Activated T-cell treated with anti-CD3 and anti-CD28 coated beads, Interleukin-2, amount 50 U/mL, for 4 hours (primary cell): ENCODE results near the gene RARS2. TPM values are rescaled to one million over a fixed set of nuclear protein-coding genes. Genes with fewer than 3 reads are reported as not detected.
A peak's percentile ranks its signal among the peaks of the same experiment; 100 is the strongest.
"Not testable (repeated sequence)": the region's sequence is repeated elsewhere in the genome, so short reads cannot be mapped to it uniquely, and the experiment has no call there.

Experiments
- ATAC-seq, 2 donors: fragments of 200-7000 bp; cut with Tn5 transposase; one replicate each; pipeline ENCODE4 v1.10.0; 2021
- DNase-seq: peaks from one replicate; pipeline ENCODE4 v3.0.0-alpha.2; 2020
- H3K27me3 Mint-ChIP-seq: one replicate; pipeline ENCODE4 v1.8.0; 2021; ENCODE audit warnings: low read depth, mixed read lengths
- H3K36me3 Mint-ChIP-seq: one replicate; pipeline ENCODE4 v1.8.0; 2022; ENCODE audit warnings: mixed read lengths; ENCODE audit not compliant: insufficient read depth
- H3K4me1 Mint-ChIP-seq: one replicate; pipeline ENCODE4 v1.8.0; 2021; ENCODE audit warnings: low read depth, mixed read lengths
- H3K4me3 Mint-ChIP-seq: one replicate; pipeline ENCODE4 v1.8.0; 2021; ENCODE audit warnings: mild to moderate bottlenecking, moderate library complexity, mixed read lengths
- H3K9me3 Mint-ChIP-seq: one replicate; pipeline ENCODE4 v1.8.0; 2021; ENCODE audit warnings: mixed read lengths
- total RNA-seq, 3 donors: library from RNA; stranded (reverse); gene quantifications; one replicate each; pipeline ENCODE4 v1.2.1, GENCODE V29; 2021

Gene RARS2
- 10 to 100 TPM; 16.8 to 20.9 (median 19.6) TPM for total RNA-seq

GRCh38 chr6:87589693-87590416 lies at the start of gene RARS2, which contains the start of gene ORC3:
RARS2 (minus strand) TSS chr6:87589987; CDS start chr6:87589957, 30 bp downstream.
ORC3 (plus strand) TSS chr6:87590135; CDS start chr6:87590169, 34 bp downstream.
- peak; percentile 89 for DNase-seq
- no peaks in the 10 kb centered on the region for H3K9me3 Mint-ChIP-seq
- peaks cover 57% of the 10 kb centered on the region for H3K4me1 Mint-ChIP-seq
- peak; percentile 99 to 100 for ATAC-seq
- peak within 1 kb of the TSS; percentile 98 for H3K4me3 Mint-ChIP-seq
- peaks cover 9% of the 10 kb centered on the region for H3K36me3 Mint-ChIP-seq
- H3K27me3 Mint-ChIP-seq = no peaks in the 10 kb centered on the region

- Mint-ChIP-seq H3K36me3 (peaks cover 20% of the 10 kb centered on the region), H3K4me1 (peaks cover 2% of the 10 kb centered on the region), H3K9me3 (no peaks in the 10 kb centered on the region), H3K27me3 (no peaks in the 10 kb centered on the region), H3K4me3 (no peak overlapping the region)
- ATAC-seq (no peak), DNase-seq (no peak)
Observed at GRCh38 chr6:87639373-87639772, 49.6 kb upstream of the RARS2 start.

- Mint-ChIP-seq H3K4me3 (no peak overlapping the region), H3K4me1 (no peaks in the 10 kb centered on the region), H3K9me3 (no peaks in the 10 kb centered on the region), H3K27me3 (no peaks in the 10 kb centered on the region), H3K36me3 (peaks cover 25% of the 10 kb centered on the region)
- no peak for DNase-seq
- ATAC-seq = no peak
Observed at GRCh38 chr6:87637106-87637505, 47.3 kb upstream of the RARS2 start.

GRCh38 chr6:87636315-87636714 lies 46.5 kb upstream of the RARS2 start:
- Mint-ChIP-seq H3K27me3 (no peaks in the 10 kb centered on the region), H3K36me3 (peaks cover 25% of the 10 kb centered on the region), H3K9me3 (no peaks in the 10 kb centered on the region), H3K4me1 (no peaks in the 10 kb centered on the region), H3K4me3 (no peak overlapping the region)
- no peak for ATAC-seq
- no peak for DNase-seq

GRCh38 chr6:87633851-87634250 lies 44.1 kb upstream of the RARS2 start:
- no peaks in the 10 kb centered on the region for H3K9me3 Mint-ChIP-seq
- H3K4me3 Mint-ChIP-seq = no peak overlapping the region
- no peaks in the 10 kb centered on the region for H3K4me1 Mint-ChIP-seq
- H3K36me3 Mint-ChIP-seq = peaks cover 24% of the 10 kb centered on the region
- H3K27me3 Mint-ChIP-seq = no peaks in the 10 kb centered on the region
- no peak for ATAC-seq
- no peak for DNase-seq

- no peak overlapping the region for H3K4me3 Mint-ChIP-seq
- no peaks in the 10 kb centered on the region for H3K27me3 Mint-ChIP-seq
- no peaks in the 10 kb centered on the region for H3K4me1 Mint-ChIP-seq
- ATAC-seq (no peak), DNase-seq (no peak)
- H3K36me3 Mint-ChIP-seq = peaks cover 25% of the 10 kb centered on the region
- H3K9me3 Mint-ChIP-seq = no peaks in the 10 kb centered on the region
Observed at GRCh38 chr6:87630746-87631145, 41.0 kb upstream of the RARS2 start.

GRCh38 chr6:87628881-87629280 lies 39.1 kb upstream of the RARS2 start:
- Mint-ChIP-seq H3K4me3 (no peak overlapping the region), H3K27me3 (no peaks in the 10 kb centered on the region), H3K9me3 (no peaks in the 10 kb centered on the region), H3K36me3 (peaks cover 29% of the 10 kb centered on the region), H3K4me1 (no peaks in the 10 kb centered on the region)
- no peak for DNase-seq
- ATAC-seq = no peak

- Mint-ChIP-seq H3K4me3 (no peak overlapping the region), H3K36me3 (peaks cover 31% of the 10 kb centered on the region), H3K27me3 (no peaks in the 10 kb centered on the region), H3K4me1 (no peaks in the 10 kb centered on the region), H3K9me3 (no peaks in the 10 kb centered on the region)
- ATAC-seq (no peak), DNase-seq (no peak)
Observed at GRCh38 chr6:87628424-87628823, 38.6 kb upstream of the RARS2 start.

- Mint-ChIP-seq H3K36me3 (peaks cover 41% of the 10 kb centered on the region), H3K9me3 (no peaks in the 10 kb centered on the region), H3K27me3 (no peaks in the 10 kb centered on the region), H3K4me3 (no peak overlapping the region), H3K4me1 (no peaks in the 10 kb centered on the region)
- ATAC-seq (no peak), DNase-seq (no peak)
Observed at GRCh38 chr6:87623248-87623647, 33.5 kb upstream of the RARS2 start.

- H3K36me3 Mint-ChIP-seq = peaks cover 39% of the 10 kb centered on the region
- no peaks in the 10 kb centered on the region for H3K9me3 Mint-ChIP-seq
Observed at GRCh38 chr6:87618531-87618930, 28.7 kb upstream of the RARS2 start.

GRCh38 chr6:87617405-87617804 lies 27.6 kb upstream of the RARS2 start:
- DNase-seq (no peak), ATAC-seq (no peak)
- Mint-ChIP-seq H3K36me3 (peaks cover 44% of the 10 kb centered on the region), H3K4me1 (no peaks in the 10 kb centered on the region), H3K4me3 (no peak overlapping the region), H3K27me3 (no peaks in the 10 kb centered on the region), H3K9me3 (no peaks in the 10 kb centered on the region)

More at GRCh38 chr6:87618531-87618930, 28.7 kb upstream of the RARS2 start:
- no peaks in the 10 kb centered on the region for H3K4me1 Mint-ChIP-seq
- no peak overlapping the region for H3K4me3 Mint-ChIP-seq
- ATAC-seq = no peak
- DNase-seq = no peak
- H3K27me3 Mint-ChIP-seq = no peaks in the 10 kb centered on the region

GRCh38 chr6:87613018-87613417 lies 23.2 kb upstream of the RARS2 start:
- H3K27me3 Mint-ChIP-seq = not testable (repeated sequence)

GRCh38 chr6:87608802-87609201 lies 19.0 kb upstream of the RARS2 start:
- no peak overlapping the region for H3K4me3 Mint-ChIP-seq
- ATAC-seq = no peak
- no peaks in the 10 kb centered on the region for H3K27me3 Mint-ChIP-seq
- DNase-seq = no peak
- H3K9me3 Mint-ChIP-seq = no peaks in the 10 kb centered on the region
- peaks cover 29% of the 10 kb centered on the region for H3K36me3 Mint-ChIP-seq
- no peaks in the 10 kb centered on the region for H3K4me1 Mint-ChIP-seq

More at GRCh38 chr6:87613018-87613417, 23.2 kb upstream of the RARS2 start:
- H3K9me3 Mint-ChIP-seq, H3K4me3 Mint-ChIP-seq, H3K4me1 Mint-ChIP-seq, DNase-seq, ATAC-seq: not testable (repeated sequence)
- H3K36me3 Mint-ChIP-seq = peaks cover 36% of the 10 kb centered on the region

- Mint-ChIP-seq H3K4me1 (no peaks in the 10 kb centered on the region), H3K36me3 (peaks cover 17% of the 10 kb centered on the region), H3K4me3 (no peak overlapping the region), H3K27me3 (no peaks in the 10 kb centered on the region), H3K9me3 (no peaks in the 10 kb centered on the region)
- no peak for ATAC-seq
- no peak for DNase-seq
Observed at GRCh38 chr6:87606199-87606598, 16.4 kb upstream of the RARS2 start.

- Mint-ChIP-seq H3K36me3 (peaks cover 5% of the 10 kb centered on the region), H3K27me3 (no peaks in the 10 kb centered on the region), H3K4me1 (no peaks in the 10 kb centered on the region), H3K9me3 (no peaks in the 10 kb centered on the region), H3K4me3 (no peak overlapping the region)
- ATAC-seq (no peak), DNase-seq (no peak)
Observed at GRCh38 chr6:87600576-87600975, 10.8 kb upstream of the RARS2 start.
